ENCODE results near the gene CDON.
"Not testable (repeated sequence)": the region's sequence is repeated elsewhere in the genome, so short reads cannot be mapped to it uniquely, and the experiment has no call there.

Gene CDON

GRCh38 chr11:126028534-126028933 is 34.1 kb downstream of the CDON start:
- not testable (repeated sequence) for H3K4me3 Mint-ChIP-seq; ATAC-seq (replicated peaks; ENCODE audit: extremely low read depth, poor library complexity, severe bottlenecking); H3K9me3 Mint-ChIP-seq

GRCh38 chr11:126026579-126026978 is 36.1 kb downstream of the CDON start:
- Mint-ChIP-seq H3K27me3 (peaks cover 15% of the 10 kb centered on the region), H3K4me3 (no peak overlapping the region)

More at GRCh38 chr11:126028534-126028933, 34.1 kb downstream of the CDON start:
- H3K27me3 Mint-ChIP-seq = peaks cover 35% of the 10 kb centered on the region
- not testable (repeated sequence) for H3K36me3 Mint-ChIP-seq (ENCODE audit: insufficient read depth); H3K4me1 Mint-ChIP-seq; H3K27ac Mint-ChIP-seq (ENCODE audit: low read depth); DNase-seq (ENCODE audit: low spot score in 2 of 2)

GRCh38 chr11:126025822-126026221 is 36.8 kb downstream of the CDON start:
- H3K4me1 Mint-ChIP-seq = no peaks in the 10 kb centered on the region
- H3K4me3 Mint-ChIP-seq = no peak overlapping the region
- H3K36me3 Mint-ChIP-seq (ENCODE audit: insufficient read depth) = no peaks in the 10 kb centered on the region
- DNase-seq (ENCODE audit: low spot score in 2 of 2) (no peak), ATAC-seq (replicated peaks; ENCODE audit: extremely low read depth, poor library complexity, severe bottlenecking) (no peak)
- no peaks in the 10 kb centered on the region for H3K9me3 Mint-ChIP-seq
- H3K27me3 Mint-ChIP-seq = peaks cover 8% of the 10 kb centered on the region
- H3K27ac Mint-ChIP-seq (ENCODE audit: low read depth) = no peak overlapping the region

More at GRCh38 chr11:126026579-126026978, 36.1 kb downstream of the CDON start:
- Mint-ChIP-seq H3K4me1 (no peaks in the 10 kb centered on the region), H3K9me3 (no peaks in the 10 kb centered on the region), H3K36me3 (ENCODE audit: insufficient read depth) (no peaks in the 10 kb centered on the region), H3K27ac (ENCODE audit: low read depth) (no peak overlapping the region)
- ATAC-seq (replicated peaks; ENCODE audit: extremely low read depth, poor library complexity, severe bottlenecking) = no peak
- no peak for DNase-seq (ENCODE audit: low spot score in 2 of 2)

DNA sequence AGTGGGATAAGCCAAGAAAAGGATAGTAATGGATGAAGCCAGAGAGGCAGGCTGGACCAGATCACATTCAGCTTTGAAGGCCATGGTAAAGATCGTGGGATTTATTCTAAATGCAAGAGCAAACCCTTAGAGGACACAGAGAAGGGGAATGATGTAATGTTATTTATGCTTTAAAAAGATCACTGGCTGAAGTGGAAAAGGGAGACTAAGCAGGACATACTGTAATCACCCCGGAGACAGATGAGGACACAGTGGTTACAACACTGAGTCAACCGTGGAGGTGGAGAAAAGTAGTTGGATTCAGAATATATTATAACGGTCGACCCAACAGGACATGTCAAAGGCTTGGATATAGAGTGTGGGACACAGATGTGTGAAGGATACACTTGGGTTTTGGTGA is 38.5 kb downstream of the CDON start:
- no peak overlapping the region for H3K4me3 Mint-ChIP-seq
- ATAC-seq (replicated peaks; ENCODE audit: extremely low read depth, poor library complexity, severe bottlenecking) (no peak), DNase-seq (ENCODE audit: low spot score in 2 of 2) (no peak)
- H3K9me3 Mint-ChIP-seq = no peaks in the 10 kb centered on the region
- H3K4me1 Mint-ChIP-seq = no peaks in the 10 kb centered on the region
- no peaks in the 10 kb centered on the region for H3K27me3 Mint-ChIP-seq
- no peaks in the 10 kb centered on the region for H3K36me3 Mint-ChIP-seq (ENCODE audit: insufficient read depth)
- no peak overlapping the region for H3K27ac Mint-ChIP-seq (ENCODE audit: low read depth)

- no peak overlapping the region for H3K27ac Mint-ChIP-seq (ENCODE audit: low read depth)
- H3K36me3 Mint-ChIP-seq (ENCODE audit: insufficient read depth) = peaks cover 3% of the 10 kb centered on the region
Observed at GRCh38 chr11:126012852-126013251, 49.8 kb downstream of the CDON start.

GRCh38 chr11:126011754-126012153 is 50.9 kb downstream of the CDON start:
- Mint-ChIP-seq H3K27me3 (peaks cover 10% of the 10 kb centered on the region), H3K36me3 (ENCODE audit: insufficient read depth) (peaks cover 1% of the 10 kb centered on the region), H3K4me3 (no peak overlapping the region), H3K27ac (ENCODE audit: low read depth) (no peak overlapping the region), H3K4me1 (no peaks in the 10 kb centered on the region), H3K9me3 (no peaks in the 10 kb centered on the region)
- ATAC-seq (replicated peaks; ENCODE audit: extremely low read depth, poor library complexity, severe bottlenecking) = no peak
- no peak for DNase-seq (ENCODE audit: low spot score in 2 of 2)

More at GRCh38 chr11:126012852-126013251, 49.8 kb downstream of the CDON start:
- DNase-seq (ENCODE audit: low spot score in 2 of 2) (no peak), ATAC-seq (replicated peaks; ENCODE audit: extremely low read depth, poor library complexity, severe bottlenecking) (no peak)
- Mint-ChIP-seq H3K4me1 (no peaks in the 10 kb centered on the region), H3K27me3 (peaks cover under 1% of the 10 kb centered on the region), H3K9me3 (no peaks in the 10 kb centered on the region), H3K4me3 (no peak overlapping the region)

DNA sequence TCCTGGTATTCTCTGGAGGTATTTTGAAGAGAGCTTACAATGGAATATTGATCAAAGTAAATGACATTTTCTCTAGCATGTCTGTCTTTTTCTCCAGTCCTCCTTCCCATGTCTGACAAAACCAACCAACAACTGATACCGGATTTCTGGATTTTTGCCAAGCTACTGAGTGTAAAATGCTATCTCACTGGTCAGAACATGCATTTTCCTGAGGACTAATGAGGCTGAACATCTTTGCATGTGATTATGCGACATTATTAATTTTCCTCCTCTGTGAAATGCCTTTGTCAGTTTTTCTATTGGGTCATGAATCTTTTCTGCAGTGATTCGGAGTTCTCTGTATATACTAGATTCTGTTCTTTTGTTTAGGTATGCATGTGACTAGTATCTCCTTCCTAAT is 51.4 kb downstream of the CDON start:
- peaks cover 10% of the 10 kb centered on the region for H3K27me3 Mint-ChIP-seq
- ATAC-seq (replicated peaks; ENCODE audit: extremely low read depth, poor library complexity, severe bottlenecking) = no peak
- no peaks in the 10 kb centered on the region for H3K36me3 Mint-ChIP-seq (ENCODE audit: insufficient read depth)
- H3K4me1 Mint-ChIP-seq = no peaks in the 10 kb centered on the region
- H3K4me3 Mint-ChIP-seq = no peak overlapping the region
- no peak overlapping the region for H3K27ac Mint-ChIP-seq (ENCODE audit: low read depth)
- no peaks in the 10 kb centered on the region for H3K9me3 Mint-ChIP-seq
- no peak for DNase-seq (ENCODE audit: low spot score in 2 of 2)

DNA sequence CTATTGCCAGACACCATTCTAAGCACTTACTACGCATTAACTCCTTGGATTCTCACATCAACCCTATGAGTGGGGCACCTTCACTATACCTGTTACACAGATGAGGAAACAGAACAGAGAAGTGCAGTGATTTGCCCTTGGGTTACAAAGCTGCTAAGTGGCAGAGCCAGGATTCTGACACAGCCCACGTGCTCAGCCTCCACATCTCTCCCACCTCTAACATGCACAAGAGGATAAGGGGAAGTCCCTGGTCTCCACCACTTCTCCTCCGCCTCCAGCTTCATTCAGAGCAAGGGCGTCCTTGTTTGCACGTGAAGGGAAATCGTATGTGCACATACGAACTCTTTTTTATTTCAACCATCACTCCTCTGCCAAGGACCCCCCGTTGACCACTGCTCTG is 53.7 kb downstream of the CDON start:
- Mint-ChIP-seq H3K4me1 (no peaks in the 10 kb centered on the region), H3K36me3 (ENCODE audit: insufficient read depth) (no peaks in the 10 kb centered on the region), H3K27ac (ENCODE audit: low read depth) (no peak overlapping the region), H3K4me3 (no peak overlapping the region), H3K27me3 (peaks cover 10% of the 10 kb centered on the region), H3K9me3 (no peaks in the 10 kb centered on the region)
- no peak for ATAC-seq (replicated peaks; ENCODE audit: extremely low read depth, poor library complexity, severe bottlenecking)
- DNase-seq (ENCODE audit: low spot score in 2 of 2) = no peak

DNA sequence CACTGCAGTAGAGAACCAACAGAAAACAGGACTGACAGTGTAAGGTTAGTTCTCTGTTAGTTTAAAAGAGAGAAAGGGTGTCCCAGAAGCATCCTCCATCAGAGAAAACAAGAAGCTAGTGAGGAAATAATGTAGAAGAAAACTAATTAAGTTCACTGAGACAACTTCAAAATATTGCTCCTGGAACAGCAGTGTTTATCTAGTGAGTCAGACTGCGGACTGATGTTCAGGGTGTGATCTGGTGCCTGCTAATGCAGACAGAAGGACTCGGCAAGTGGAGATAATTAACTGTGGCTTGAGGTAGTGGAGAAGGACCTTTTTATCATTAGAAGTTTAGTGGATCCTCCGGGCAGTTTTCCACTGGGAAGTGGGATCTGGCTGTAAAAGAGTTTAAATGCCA is 55.4 kb downstream of the CDON start:
- peaks cover 10% of the 10 kb centered on the region for H3K27me3 Mint-ChIP-seq
- DNase-seq (ENCODE audit: low spot score in 2 of 2) (no peak), ATAC-seq (replicated peaks; ENCODE audit: extremely low read depth, poor library complexity, severe bottlenecking) (no peak)
- no peaks in the 10 kb centered on the region for H3K4me1 Mint-ChIP-seq
- H3K36me3 Mint-ChIP-seq (ENCODE audit: insufficient read depth) = no peaks in the 10 kb centered on the region
- H3K4me3 Mint-ChIP-seq = no peak overlapping the region
- H3K9me3 Mint-ChIP-seq = no peaks in the 10 kb centered on the region
- H3K27ac Mint-ChIP-seq (ENCODE audit: low read depth) = no peak overlapping the region

- no peaks in the 10 kb centered on the region for H3K4me1 Mint-ChIP-seq
- no peaks in the 10 kb centered on the region for H3K36me3 Mint-ChIP-seq (ENCODE audit: insufficient read depth)
- peaks cover 10% of the 10 kb centered on the region for H3K27me3 Mint-ChIP-seq
- no peaks in the 10 kb centered on the region for H3K9me3 Mint-ChIP-seq
- H3K4me3 Mint-ChIP-seq = no peak overlapping the region
- H3K27ac Mint-ChIP-seq (ENCODE audit: low read depth) = no peak overlapping the region
- DNase-seq (ENCODE audit: low spot score in 2 of 2) = no peak
- no peak for ATAC-seq (replicated peaks; ENCODE audit: extremely low read depth, poor library complexity, severe bottlenecking)
Observed at GRCh38 chr11:126006068-126006467, 56.6 kb downstream of the CDON start.

- peaks cover 3% of the 10 kb centered on the region for H3K27me3 Mint-ChIP-seq
- no peak overlapping the region for H3K27ac Mint-ChIP-seq (ENCODE audit: low read depth)
- ATAC-seq (replicated peaks; ENCODE audit: extremely low read depth, poor library complexity, severe bottlenecking) (no peak), DNase-seq (ENCODE audit: low spot score in 2 of 2) (no peak)
- H3K9me3 Mint-ChIP-seq = no peaks in the 10 kb centered on the region
- H3K4me3 Mint-ChIP-seq = no peak overlapping the region
- H3K36me3 Mint-ChIP-seq (ENCODE audit: insufficient read depth) = no peaks in the 10 kb centered on the region
- no peaks in the 10 kb centered on the region for H3K4me1 Mint-ChIP-seq
Observed at GRCh38 chr11:126002181-126002580, 60.5 kb downstream of the CDON start.

- peaks cover 1% of the 10 kb centered on the region for H3K36me3 Mint-ChIP-seq (ENCODE audit: insufficient read depth)
- no peaks in the 10 kb centered on the region for H3K27me3 Mint-ChIP-seq
- H3K4me3 Mint-ChIP-seq = no peak overlapping the region
- no peak overlapping the region for H3K27ac Mint-ChIP-seq (ENCODE audit: low read depth)
- DNase-seq (ENCODE audit: low spot score in 2 of 2) (no peak), ATAC-seq (replicated peaks; ENCODE audit: extremely low read depth, poor library complexity, severe bottlenecking) (no peak)
- no peaks in the 10 kb centered on the region for H3K4me1 Mint-ChIP-seq
- H3K9me3 Mint-ChIP-seq = no peaks in the 10 kb centered on the region
Observed at GRCh38 chr11:125999234-125999880, 63.3 kb downstream of the CDON start.

GRCh38 chr11:125998267-125998666 is 64.4 kb downstream of the CDON start:
- H3K9me3 Mint-ChIP-seq = no peaks in the 10 kb centered on the region
- H3K4me3 Mint-ChIP-seq = no peak overlapping the region
- H3K36me3 Mint-ChIP-seq (ENCODE audit: insufficient read depth) = peaks cover 1% of the 10 kb centered on the region
- no peaks in the 10 kb centered on the region for H3K4me1 Mint-ChIP-seq
- ATAC-seq (replicated peaks; ENCODE audit: extremely low read depth, poor library complexity, severe bottlenecking) = no peak
- no peaks in the 10 kb centered on the region for H3K27me3 Mint-ChIP-seq
- H3K27ac Mint-ChIP-seq (ENCODE audit: low read depth) = no peak overlapping the region
- no peak for DNase-seq (ENCODE audit: low spot score in 2 of 2)
